Midbrain (tissue), 1 donor: ENCODE results near the gene STAG1.
"Not testable (repeated sequence)": the region's sequence is repeated elsewhere in the genome, so short reads cannot be mapped to it uniquely, and the experiment has no call there.

ENCODE experiments used
- DNase-seq: peaks from one replicate; lab custom pipeline; 2025; lab: John Stamatoyannopoulos, UW

Gene STAG1

GRCh38 chr3:136396916-136397315 lies 355.3 kb downstream of the STAG1 start:
- DNase-seq: no peak

GRCh38 chr3:136390574-136390973 lies 361.6 kb downstream of the STAG1 start:
- DNase-seq: no peak

GRCh38 chr3:136387031-136387430 lies 365.1 kb downstream of the STAG1 start:
- DNase-seq: no peak

- no peak for DNase-seq
Measured at GRCh38 chr3:136385457-136385856, 366.7 kb downstream of the STAG1 start.

- no peak for DNase-seq
Measured at GRCh38 chr3:136381051-136381450, 371.1 kb downstream of the STAG1 start.

GRCh38 chr3:136380530-136380929 lies 371.6 kb downstream of the STAG1 start:
- DNase-seq: no peak

GRCh38 chr3:136378011-136378410 lies 374.2 kb downstream of the STAG1 start:
- DNase-seq: no peak

- no peak for DNase-seq
Measured at GRCh38 chr3:136377508-136377907, 374.7 kb downstream of the STAG1 start.

GRCh38 chr3:136375800-136376199 lies 376.4 kb downstream of the STAG1 start:
- DNase-seq: not testable (repeated sequence)

- no peak for DNase-seq
Measured at GRCh38 chr3:136366289-136366688, 385.9 kb downstream of the STAG1 start.

- DNase-seq: no peak
Measured at GRCh38 chr3:136353461-136353860, 398.7 kb downstream of the STAG1 start.

GRCh38 chr3:136351905-136352304 lies 400.3 kb downstream of the STAG1 start:
- no peak for DNase-seq

GRCh38 chr3:136351351-136351750 lies 400.8 kb downstream of the STAG1 start:
- DNase-seq: no peak

- no peak for DNase-seq
Measured at GRCh38 chr3:136350557-136350956, 401.6 kb downstream of the STAG1 start.

GRCh38 chr3:136350132-136350531 lies 402.0 kb downstream of the STAG1 start:
- DNase-seq: no peak

GRCh38 chr3:136346486-136346885 lies 405.7 kb downstream of the STAG1 start:
- no peak for DNase-seq

- DNase-seq: no peak
Measured at GRCh38 chr3:136343873-136344555, 408.2 kb downstream of the STAG1 start.

- DNase-seq: no peak
Measured at GRCh38 chr3:136343446-136343845, 408.7 kb downstream of the STAG1 start.

GRCh38 chr3:136336329-136337100 lies 415.7 kb downstream of the STAG1 start:
- DNase-seq: no peak

GRCh38 chr3:136334726-136335125 lies 417.5 kb downstream of the STAG1 start:
- not testable (repeated sequence) for DNase-seq

- DNase-seq: no peak
Measured at GRCh38 chr3:136334209-136334608, 418.0 kb downstream of the STAG1 start.

GRCh38 chr3:136332776-136333175 lies 419.4 kb downstream of the STAG1 start:
- no peak for DNase-seq

GRCh38 chr3:136332302-136332701 lies 419.9 kb downstream of the STAG1 start:
- no peak for DNase-seq

- DNase-seq: no peak
Measured at GRCh38 chr3:136330900-136331299, 421.3 kb downstream of the STAG1 start.
